ENCODE measurements around the gene GALNT18.

GALNT18 gene

GRCh38 chr11:11563200-11563975, 58.4 kb downstream of the GALNT18 start:
- DNase-seq: no peak

- no peak for DNase-seq
Measured at GRCh38 chr11:11561991-11562390, 59.8 kb downstream of the GALNT18 start.

- DNase-seq: no peak
Measured at GRCh38 chr11:11558826-11559225, 63.0 kb downstream of the GALNT18 start.

- DNase-seq: no peak
Measured at GRCh38 chr11:11558396-11558795, 63.4 kb downstream of the GALNT18 start.

GRCh38 chr11:11555208-11555607, 66.6 kb downstream of the GALNT18 start:
- DNase-seq: no peak

GRCh38 chr11:11553573-11553972, 68.2 kb downstream of the GALNT18 start:
- DNase-seq: no peak

GRCh38 chr11:11552529-11553087, 69.2 kb downstream of the GALNT18 start:
- DNase-seq: no peak

- DNase-seq: no peak
Measured at GRCh38 chr11:11550534-11550933, 71.3 kb downstream of the GALNT18 start.

- DNase-seq: no peak
Measured at GRCh38 chr11:11545285-11546275, 76.2 kb downstream of the GALNT18 start.

- no peak for DNase-seq
Measured at GRCh38 chr11:11543656-11544055, 78.1 kb downstream of the GALNT18 start.

GRCh38 chr11:11540157-11540556, 81.6 kb downstream of the GALNT18 start:
- DNase-seq: no peak

- DNase-seq: no peak
Measured at GRCh38 chr11:11538277-11538960, 83.4 kb downstream of the GALNT18 start.

- DNase-seq: no peak
Measured at GRCh38 chr11:11537871-11538270, 83.9 kb downstream of the GALNT18 start.

GRCh38 chr11:11537372-11537771, 84.4 kb downstream of the GALNT18 start:
- no peak for DNase-seq

GRCh38 chr11:11536650-11537049, 85.2 kb downstream of the GALNT18 start:
- DNase-seq: no peak

GRCh38 chr11:11535611-11536010, 86.2 kb downstream of the GALNT18 start:
- DNase-seq: no peak

- no peak for DNase-seq
Measured at GRCh38 chr11:11534981-11535380, 86.8 kb downstream of the GALNT18 start.

GRCh38 chr11:11533751-11534150, 88.1 kb downstream of the GALNT18 start:
- DNase-seq: no peak

GRCh38 chr11:11533057-11533456, 88.7 kb downstream of the GALNT18 start:
- DNase-seq: no peak

GRCh38 chr11:11532574-11532973, 89.2 kb downstream of the GALNT18 start:
- DNase-seq: no peak

- DNase-seq: no peak
Measured at GRCh38 chr11:11531131-11531908, 90.5 kb downstream of the GALNT18 start.

GRCh38 chr11:11528986-11529385, 92.8 kb downstream of the GALNT18 start:
- no peak for DNase-seq
